PC-9 (cell line): ENCODE data around the gene SEC14L1. TPM values are rescaled to one million over a fixed set of nuclear protein-coding genes. Genes with fewer than 3 reads are reported as not detected.

Experiments
- BruUV-seq: library from RNA; stranded (reverse); fragments of 400-500 nt; replicated peaks from 2 replicates; lab custom pipeline; 2021; lab: Mats Ljungman, UMichigan
- CTCF ChIA-PET: fragments of 300-600 bp; sonication (Branson Sonifier 250); formaldehyde crosslinking; loops from one replicate; lab custom pipeline; 2022; ENCODE audit warnings: antibody characterized with exemption; lab: Charles Lee
- POLR2A ChIA-PET: fragments of 300-600 bp; sonication (Branson Sonifier 250); formaldehyde crosslinking; loops from one replicate; lab custom pipeline; 2022; ENCODE audit warnings: antibody characterized with exemption; ENCODE audit not compliant: unreplicated experiment; lab: Charles Lee
- DNase-seq, 2 experiments: peaks; one replicate each; pipeline versions ENCODE4 v3.0.0 to v3.0.0-alpha.2; 2015 to 2022; ENCODE audit warnings: mixed read lengths in 1 of 2
- H2AFZ ChIP-seq: fragments of 200-600 bp; sonication (generic); 2 replicates; pipeline ENCODE4 v1.8.1; 2017; ENCODE audit warnings: antibody characterized with exemption
- H3F3A ChIP-seq: fragments of 200-600 bp; sonication (generic); 2 replicates; pipeline ENCODE4 v1.8.1; 2017; ENCODE audit warnings: antibody characterized with exemption, mild to moderate bottlenecking, low read depth; ENCODE audit not compliant: insufficient read depth
- H3K27ac ChIP-seq: fragments of 200-600 bp; sonication (generic); 2 replicates; pipeline ENCODE4 v1.6.1; 2016; ENCODE audit warnings: mixed run types
- H3K27me3 ChIP-seq: fragments of 200-600 bp; sonication (generic); 2 replicates; pipeline ENCODE4 v1.6.1; 2016; ENCODE audit warnings: low read depth, mixed run types; ENCODE audit not compliant: insufficient read depth
- H3K36me3 ChIP-seq: fragments of 200-600 bp; sonication (generic); 2 replicates; pipeline ENCODE4 v1.6.1; 2016; ENCODE audit warnings: low read depth, mixed run types
- H3K4me1 ChIP-seq: fragments of 200-600 bp; sonication (generic); replicated peaks from 2 replicates; pipeline ENCODE4 v1.6.1; 2016; ENCODE audit warnings: mixed run types; ENCODE audit not compliant: insufficient read depth
- H3K4me2 ChIP-seq: fragments of 200-600 bp; sonication (generic); 2 replicates; pipeline ENCODE4 v1.6.1; 2017; ENCODE audit warnings: mixed run types
- H3K4me3 ChIP-seq: fragments of 200-600 bp; sonication (generic); 2 replicates; pipeline ENCODE4 v1.6.1; 2016; ENCODE audit warnings: mixed run types
- H3K79me2 ChIP-seq: fragments of 200-600 bp; sonication (generic); 2 replicates; pipeline ENCODE4 v1.6.1; 2017; ENCODE audit warnings: low read depth, mixed run types
- H3K9me2 ChIP-seq: fragments of 200-600 bp; sonication (generic); 2 replicates; pipeline ENCODE4 v1.8.1; 2017; ENCODE audit warnings: mild to moderate bottlenecking; ENCODE audit not compliant: insufficient read depth
- H3K9me3 ChIP-seq: fragments of 200-600 bp; sonication (generic); 2 replicates; pipeline ENCODE4 v1.8.1; 2016; ENCODE audit warnings: low read depth; ENCODE audit not compliant: insufficient read depth
- H4K20me1 ChIP-seq: fragments of 200-600 bp; sonication (generic); 2 replicates; pipeline ENCODE4 v1.8.1; 2017; ENCODE audit not compliant: insufficient read depth
- CTCF ChIP-seq: fragments of 200-600 bp; sonication (generic); conservative IDR thresholded peaks from 2 replicates; pipeline ENCODE4 v1.6.1; 2017; ENCODE audit warnings: mixed run types, antibody characterized with exemption, mild to moderate bottlenecking, moderate library complexity
- EZH2 ChIP-seq: fragments of 200-600 bp; sonication (generic); IDR thresholded peaks from 2 replicates; pipeline ENCODE4 v1.8.0; 2017; ENCODE audit warnings: antibody characterized with exemption, low read depth
- intact Hi-C: fragments of 100-400 bp; cut with micrococcal nuclease; formaldehyde crosslinking; loops from one replicate; pipeline ENCODE4 v1.10.0; 2022; ENCODE audit not compliant: unreplicated experiment
- total RNA-seq: library from RNA; stranded (reverse); gene quantifications from 2 replicates; pipeline ENCODE4 v1.2.3, GENCODE V29; 2021

SEC14L1 gene
- total RNA-seq, 1 experiment from 2014 or later, result 83.1 TPM

- Histone ChIP-seq H3K9me2 (no peaks in the 10 kb centered on the region), H3K79me2 (no peaks in the 10 kb centered on the region), H3K27ac (peak overlapping the region; percentile 67; the same call in 1 of the 2 replicates), H3K4me1 (peaks cover 25% of the 10 kb centered on the region), H3K9me3 (no peaks in the 10 kb centered on the region), H3K4me3 (no peak overlapping the region), H3K27me3 (no peaks in the 10 kb centered on the region), H3K36me3 (no peaks in the 10 kb centered on the region), H4K20me1 (no peaks in the 10 kb centered on the region), H3K4me2 (peak overlapping the region; percentile 49), H2AFZ (no peak overlapping the region), H3F3A (peaks cover 18% of the 10 kb centered on the region; the same call in 1 of the 2 replicates)
- ChIA-PET POLR2A (interaction anchor here (0.7 kb wide), 1 partner anchor 128 kb away, joined by 3 read pairs; no protein-coding TSS in a partner anchor), CTCF (no interaction called here)
- BruUV-seq, result no TSS peak
- intact Hi-C loops, result no loop called here
- TF ChIP-seq CTCF, result no peak
- TF ChIP-seq EZH2, result no peak
- no peak for DNase-seq
These were observed 8.9 kb upstream of the SEC14L1 start for GRCh38 chr17:77131904-77132303.

- Histone ChIP-seq H3K27me3 (no peaks in the 10 kb centered on the region), H3K36me3 (no peaks in the 10 kb centered on the region), H3K4me3 (no peak overlapping the region), H3K9me3 (no peaks in the 10 kb centered on the region), H3K27ac (peak overlapping the region; percentile 67), H2AFZ (0 out of 2 replicates have a peak overlapping the region, but pooled peaks have one; percentile 39), H3K79me2 (no peaks in the 10 kb centered on the region), H3K9me2 (no peaks in the 10 kb centered on the region), H3K4me2 (peak overlapping the region; percentile 49; the same call in 1 of the 2 replicates), H3F3A (peaks cover 22% of the 10 kb centered on the region; the same call in 1 of the 2 replicates), H3K4me1 (peaks cover 22% of the 10 kb centered on the region), H4K20me1 (no peaks in the 10 kb centered on the region)
- TF ChIP-seq EZH2, result no peak
- TF ChIP-seq CTCF, result no peak
- ChIA-PET POLR2A (no interaction called here), CTCF (no interaction called here)
- no peak for DNase-seq
- BruUV-seq, result no TSS peak
- intact Hi-C loops, result no loop called here
These were observed 8.2 kb upstream of the SEC14L1 start for GRCh38 chr17:77132411-77133086.

GRCh38 chr17:77133087-77133638 lies 7.6 kb upstream of the SEC14L1 start:
- Histone ChIP-seq H3K79me2 (no peaks in the 10 kb centered on the region), H3K4me2 (peak overlapping the region; percentile 49; the same call in 1 of the 2 replicates), H2AFZ (no peak overlapping the region), H3K4me1 (peaks cover 27% of the 10 kb centered on the region), H3K36me3 (no peaks in the 10 kb centered on the region), H3F3A (peaks cover 26% of the 10 kb centered on the region; the same call in 1 of the 2 replicates), H3K4me3 (no peak overlapping the region), H3K9me3 (no peaks in the 10 kb centered on the region), H3K27me3 (no peaks in the 10 kb centered on the region), H4K20me1 (no peaks in the 10 kb centered on the region), H3K27ac (peak overlapping the region; percentile 67), H3K9me2 (no peaks in the 10 kb centered on the region)
- no peak for DNase-seq
- no peak for TF ChIP-seq EZH2
- no peak for TF ChIP-seq CTCF
- intact Hi-C loops, result no loop called here
- POLR2A ChIA-PET, result no interaction called here
- no TSS peak for BruUV-seq
- CTCF ChIA-PET, result no interaction called here
